Mucosa of descending colon (tissue), 3 donors: ENCODE results near the gene LAMTOR4. TPM values are rescaled to one million over a fixed set of nuclear protein-coding genes. Genes with fewer than 3 reads are reported as not detected.

Source experiments
- ATAC-seq: fragments of 200-7000 bp; cut with Tn5 transposase; one replicate; pipeline ENCODE4 v1.9.1; 2020; ENCODE audit warnings: mild to moderate bottlenecking, moderate library complexity
- DNase-seq, 3 donors: peaks; one replicate each; pipeline ENCODE4 v3.0.0-alpha.2; 2020
- H3K36me3 ChIP-seq: fragments of 200-600 bp; one replicate; pipeline ENCODE4 v1.8.0; 2021; ENCODE audit warnings: low read depth, mild to moderate bottlenecking
- H3K4me1 ChIP-seq: fragments of 200-600 bp; one replicate; pipeline ENCODE4 v1.8.0; 2021; ENCODE audit warnings: low read depth, mild to moderate bottlenecking
- H3K4me3 ChIP-seq: fragments of 200-600 bp; one replicate; pipeline ENCODE4 v1.8.0; 2021; ENCODE audit warnings: mild to moderate bottlenecking
- H3K9me3 ChIP-seq: fragments of 200-600 bp; one replicate; pipeline ENCODE4 v1.8.0; 2021; ENCODE audit warnings: mild to moderate bottlenecking
- intact Hi-C, 2 donors: fragments of 100-400 bp; cut with DNase I in 1 of 2; cut with micrococcal nuclease in 1 of 2; formaldehyde crosslinking; loops; one replicate each; pipeline versions ENCODE4 v1.11.0 to v1.11.1; 2022; cut with DNase I, micrococcal nuclease
- microRNA-seq: library from miRNA; unstranded; fragments of <30 nt; microRNA quantifications from one replicate; pipeline ENCODE4, GENCODE V29; 2019
- total RNA-seq, 3 donors: library from RNA; stranded (reverse); fragmentation: NEBNext Ultra II Directional in 2 of 3; extraction: Animal tissue kit (Norgen Biotek cat#: 25700) in 2 of 3; gene quantifications; one replicate each; pipeline versions ENCODE4 v1.2.1 to v1.2.4, GENCODE V29; 2021 to 2023
- TF ChIP-seq, protein P1 (sequence below): fragments of 200-600 bp; IDR thresholded peaks from one replicate; pipeline ENCODE4 v1.8.0; 2022; ENCODE audit warnings: antibody characterized with exemption, mild to moderate bottlenecking
- donor health status: DM: no; HTN: no; CAD: no; lungs with moderate emphysema.
- donor health status: DM: no; HTN: no; CAD: no.
- donor health status: DM: no; HTN: yes; CAD: no.

The LAMTOR4 gene
- total RNA-seq, 3 donors from 2014 or later = 135 to 221 (median 187) TPM

DNA sequence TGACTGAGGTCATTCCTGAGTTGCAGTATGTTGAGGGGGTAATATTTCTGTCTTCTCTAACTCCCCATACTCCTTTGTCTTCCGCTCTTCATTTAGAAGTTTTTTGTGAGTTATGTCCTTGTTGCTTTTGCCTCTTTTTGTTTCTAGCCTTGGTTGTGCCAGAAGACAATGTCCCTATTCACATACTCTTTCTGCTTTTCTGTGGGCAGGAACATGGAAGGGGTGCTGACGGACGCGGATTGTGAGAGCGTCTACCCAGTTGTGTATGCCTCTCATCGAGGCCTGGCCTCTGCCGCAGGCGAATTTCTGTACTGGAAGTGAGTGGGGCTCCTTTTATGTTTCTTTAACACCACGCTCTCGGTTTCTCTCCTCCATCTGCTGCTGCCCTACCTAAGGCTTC lies 49.5 kb downstream of the LAMTOR4 start:
- H3K9me3 ChIP-seq = no peaks in the 10 kb centered on the region
- ATAC-seq (no peak), DNase-seq (no peak)
- H3K4me3 ChIP-seq = no peak overlapping the region
- H3K4me1 ChIP-seq = peaks cover 2% of the 10 kb centered on the region
- TF ChIP-seq, protein P1, sequence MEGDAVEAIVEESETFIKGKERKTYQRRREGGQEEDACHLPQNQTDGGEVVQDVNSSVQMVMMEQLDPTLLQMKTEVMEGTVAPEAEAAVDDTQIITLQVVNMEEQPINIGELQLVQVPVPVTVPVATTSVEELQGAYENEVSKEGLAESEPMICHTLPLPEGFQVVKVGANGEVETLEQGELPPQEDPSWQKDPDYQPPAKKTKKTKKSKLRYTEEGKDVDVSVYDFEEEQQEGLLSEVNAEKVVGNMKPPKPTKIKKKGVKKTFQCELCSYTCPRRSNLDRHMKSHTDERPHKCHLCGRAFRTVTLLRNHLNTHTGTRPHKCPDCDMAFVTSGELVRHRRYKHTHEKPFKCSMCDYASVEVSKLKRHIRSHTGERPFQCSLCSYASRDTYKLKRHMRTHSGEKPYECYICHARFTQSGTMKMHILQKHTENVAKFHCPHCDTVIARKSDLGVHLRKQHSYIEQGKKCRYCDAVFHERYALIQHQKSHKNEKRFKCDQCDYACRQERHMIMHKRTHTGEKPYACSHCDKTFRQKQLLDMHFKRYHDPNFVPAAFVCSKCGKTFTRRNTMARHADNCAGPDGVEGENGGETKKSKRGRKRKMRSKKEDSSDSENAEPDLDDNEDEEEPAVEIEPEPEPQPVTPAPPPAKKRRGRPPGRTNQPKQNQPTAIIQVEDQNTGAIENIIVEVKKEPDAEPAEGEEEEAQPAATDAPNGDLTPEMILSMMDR = no peak
- no peaks in the 10 kb centered on the region for H3K36me3 ChIP-seq
- intact Hi-C loops = no loop called here

DNA sequence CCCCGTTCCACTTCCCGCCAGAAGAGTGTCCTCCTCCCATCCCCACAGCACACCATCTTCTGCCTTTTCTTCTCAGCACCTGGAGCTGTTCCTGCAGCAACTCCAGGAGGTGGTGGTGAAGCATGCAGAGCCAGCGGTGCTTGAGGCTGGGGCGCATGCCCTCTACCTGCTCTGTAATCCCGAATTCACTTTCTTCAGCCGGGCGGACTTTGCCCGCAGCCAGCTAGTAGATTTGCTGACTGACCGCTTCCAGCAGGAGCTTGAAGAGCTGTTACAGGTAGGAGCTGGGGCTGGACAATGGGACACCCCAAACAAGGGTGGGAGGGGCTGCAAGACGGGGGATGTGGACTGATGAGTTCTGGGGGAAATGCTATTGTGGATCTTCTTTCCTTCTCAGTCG lies 52.0 kb downstream of the LAMTOR4 start:
- ATAC-seq (peak; percentile 78), DNase-seq (peak; percentile 59 to 71 (median 60))
- intact Hi-C loops = no loop called here

More for the DNA sequence above, 52.0 kb downstream of the LAMTOR4 start:
- H3K36me3 ChIP-seq = no peaks in the 10 kb centered on the region
- TF ChIP-seq, protein P1 = no peak
- H3K9me3 ChIP-seq = no peaks in the 10 kb centered on the region
- no peak overlapping the region for H3K4me3 ChIP-seq
- H3K4me1 ChIP-seq = peaks cover 2% of the 10 kb centered on the region

Small RNAs within 50 kb of the gene (microRNA-seq; reads per million reads assigned to microRNA genes)
- not detected for gene MIR4658

Other genes with a start within 250 kb of the LAMTOR4 start
- gene TRIM4, start 229.4 kb upstream of the LAMTOR4 start, total RNA-seq = 10 to 100 TPM; 22.2 to 29.2 (median 25.2) TPM
- not detected for gene GJC3, start 219.3 kb upstream of the LAMTOR4 start, total RNA-seq
- gene AZGP1, start 172.9 kb upstream of the LAMTOR4 start, total RNA-seq = 1 to 10 TPM; 3.8 to 7.9 (median 6.0) TPM
- gene ZKSCAN1, start 133.3 kb upstream of the LAMTOR4 start, total RNA-seq = 100 to 1,000 TPM; 105 to 153 (median 129) TPM
- 10 to 100 TPM in 1 of 3 donors, 1 to 10 TPM in 2; 6.9 to 13.9 (median 7.7) TPM for gene ZSCAN21, start 99.1 kb upstream of the LAMTOR4 start, total RNA-seq
- 10 to 100 TPM; 32.6 to 46.1 (median 35.8) TPM for gene ZNF3, start 67.2 kb upstream of the LAMTOR4 start, total RNA-seq
- 10 to 100 TPM; 61.8 to 98.5 (median 76.1) TPM for gene COPS6, start 59.9 kb upstream of the LAMTOR4 start, total RNA-seq
- 10 to 100 TPM; 62.7 to 92.2 (median 65.5) TPM for gene MCM7, start 47.5 kb upstream of the LAMTOR4 start, total RNA-seq
- gene AP4M1, start 47.3 kb upstream of the LAMTOR4 start, total RNA-seq = 10 to 100 TPM; 18.0 to 30.9 (median 23.9) TPM
- 10 to 100 TPM; 31.6 to 62.5 (median 34.2) TPM for gene TAF6, start 29.6 kb upstream of the LAMTOR4 start, total RNA-seq
- gene CNPY4, start 29.3 kb upstream of the LAMTOR4 start, total RNA-seq = 10 to 100 TPM in 1 of 3 donors, 1 to 10 TPM in 2; 7.8 to 19.4 (median 8.6) TPM
- gene MBLAC1, start 22.0 kb upstream of the LAMTOR4 start, total RNA-seq = 1 to 10 TPM; 2.5 to 4.9 (median 3.2) TPM
- gene TRAPPC14, start 9.8 kb downstream of the LAMTOR4 start, total RNA-seq = 10 to 100 TPM; 36.7 to 78.9 (median 49.0) TPM
- gene GAL3ST4, start 19.7 kb downstream of the LAMTOR4 start, total RNA-seq = 1 to 10 TPM; 5.4 to 8.0 (median 6.1) TPM
- gene GPC2, start 28.5 kb downstream of the LAMTOR4 start, total RNA-seq = 1 to 10 TPM; 3.4 to 6.2 (median 5.1) TPM
- 1 to 10 TPM; 2.4 to 6.4 (median 2.8) TPM for gene STAG3, start 29.0 kb downstream of the LAMTOR4 start, total RNA-seq
- gene PVRIG, start 71.0 kb downstream of the LAMTOR4 start, total RNA-seq = 1 to 10 TPM in 1 of 3 donors, under 1 TPM in 1, not detected in 1; 0.76 to 1.4 TPM
- not detected for gene SPDYE3, start 158.8 kb downstream of the LAMTOR4 start, total RNA-seq
- gene PILRB, start 209.2 kb downstream of the LAMTOR4 start, total RNA-seq = 10 to 100 TPM; 36.4 to 95.3 (median 54.3) TPM
- 10 to 100 TPM in 1 of 3 donors, 1 to 10 TPM in 2; 4.2 to 15.9 (median 7.8) TPM for gene PILRA, start 224.6 kb downstream of the LAMTOR4 start, total RNA-seq